Measurements from ENCODE around the gene DNAAF6. TPM values are rescaled to one million over a fixed set of nuclear protein-coding genes. Genes with fewer than 3 reads are reported as not detected.
A peak's percentile ranks its signal among the peaks of the same experiment; 100 is the strongest.
"Not testable (repeated sequence)": the region's sequence is repeated elsewhere in the genome, so short reads cannot be mapped to it uniquely, and the experiment has no call there.

Gene DNAAF6
- polyA plus RNA-seq (2011; rRNA removed) (not detected in 2 replicates), polyA minus RNA-seq (2011; rRNA and poly(A)+ RNA removed) (not detected in 2 replicates)

DNA sequence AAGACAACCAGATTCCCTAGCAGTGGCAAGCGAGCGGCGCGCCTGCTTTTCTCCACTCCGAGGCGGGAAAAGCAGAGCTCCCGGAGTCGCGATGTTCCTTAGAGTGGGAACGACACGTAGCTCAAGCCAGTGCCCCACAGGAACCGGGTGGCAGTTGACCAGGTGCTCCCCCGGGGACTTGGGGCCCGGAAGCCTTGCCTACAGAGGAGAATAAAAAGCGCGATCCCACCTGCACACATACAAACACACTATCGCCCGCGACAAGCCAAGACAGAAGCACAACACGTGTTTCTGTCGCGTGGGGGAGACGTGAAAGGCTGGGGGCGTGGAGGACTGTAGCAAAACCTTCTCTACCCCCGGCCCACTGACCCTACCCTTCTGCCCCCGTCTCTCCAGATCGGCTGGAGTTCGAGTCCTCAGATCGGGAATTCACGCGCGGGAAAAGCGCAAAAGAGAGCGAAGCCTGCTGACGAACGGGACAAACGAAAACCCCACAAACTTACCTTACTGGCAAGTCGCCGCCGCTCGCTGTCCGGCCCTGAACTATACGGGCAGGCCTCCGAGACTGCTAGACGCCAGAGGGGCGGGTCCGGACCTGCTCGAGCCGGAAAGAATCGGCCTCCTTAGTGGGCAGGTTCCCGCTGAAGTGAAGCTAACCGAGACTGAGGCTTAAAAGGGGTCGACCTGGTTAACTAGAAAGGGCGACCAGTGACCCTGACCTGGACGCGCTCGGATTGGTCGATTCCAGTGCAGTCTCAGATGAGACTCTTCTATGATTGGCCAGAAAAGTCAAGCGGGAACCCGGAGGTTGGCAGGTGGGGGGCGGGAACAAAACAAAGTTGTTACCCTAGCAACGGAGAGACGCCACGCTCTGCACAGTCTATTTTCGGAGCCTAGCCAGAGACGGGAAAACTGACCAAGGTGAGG, at the start of gene DNAAF6, which contains the start of gene NUP62CL:
Gene DNAAF6 (plus strand): TSS at position 842 of the 927 bp plus-strand sequence. CDS start 6,265 bp downstream, outside the sequence.
Gene NUP62CL (minus strand): TSS at position 664 of the 927 bp plus-strand sequence. CDS start 31,287 bp downstream, outside the sequence.
- Histone ChIP-seq H3K27me3 (ENCODE audit: control insufficient read depth, insufficient read depth, low read length) (no peaks in the 10 kb centered on the region), H3K4me3 (ENCODE audit: low read depth, low read length) (peak within 1 kb of the TSS; percentile 27), H3K36me3 (ENCODE audit: control insufficient read depth, insufficient read depth, low read length) (no peaks in the 10 kb centered on the region)
- no peak for DNase-seq (ENCODE audit: low read depth)
- TF ChIP-seq CTCF (IDR thresholded peaks at IDR 0.05; ENCODE audit: insufficient read depth, low read depth, low read length): no peak
- CTCF ChIA-PET: no interaction called here
- POLR2A ChIA-PET: no interaction called here

DNA sequence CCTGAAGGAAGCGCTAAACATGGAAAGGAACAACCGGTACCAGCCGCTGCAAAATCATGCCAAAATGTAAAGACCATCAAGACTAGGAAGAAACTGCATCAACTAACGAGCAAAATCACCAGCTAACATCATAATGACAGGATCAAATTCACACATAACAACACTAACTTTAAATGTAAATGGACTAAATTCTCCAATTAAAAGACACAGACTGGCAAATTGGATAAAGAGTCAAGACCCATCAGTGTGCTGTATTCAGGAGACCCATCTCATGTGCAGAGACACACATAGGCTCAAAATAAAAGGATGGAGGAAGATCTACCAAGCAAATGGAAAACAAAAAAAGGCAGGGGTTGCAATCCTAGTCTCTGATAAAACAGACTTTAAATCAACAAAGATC, 48.8 kb upstream of the DNAAF6 start:
- CTCF ChIA-PET; H3K36me3 ChIP-seq (ENCODE audit: control insufficient read depth, insufficient read depth, low read length); DNase-seq (ENCODE audit: low read depth); H3K4me3 ChIP-seq (ENCODE audit: low read depth, low read length); POLR2A ChIA-PET; H3K27me3 ChIP-seq (ENCODE audit: control insufficient read depth, insufficient read depth, low read length): not testable (repeated sequence)

DNA sequence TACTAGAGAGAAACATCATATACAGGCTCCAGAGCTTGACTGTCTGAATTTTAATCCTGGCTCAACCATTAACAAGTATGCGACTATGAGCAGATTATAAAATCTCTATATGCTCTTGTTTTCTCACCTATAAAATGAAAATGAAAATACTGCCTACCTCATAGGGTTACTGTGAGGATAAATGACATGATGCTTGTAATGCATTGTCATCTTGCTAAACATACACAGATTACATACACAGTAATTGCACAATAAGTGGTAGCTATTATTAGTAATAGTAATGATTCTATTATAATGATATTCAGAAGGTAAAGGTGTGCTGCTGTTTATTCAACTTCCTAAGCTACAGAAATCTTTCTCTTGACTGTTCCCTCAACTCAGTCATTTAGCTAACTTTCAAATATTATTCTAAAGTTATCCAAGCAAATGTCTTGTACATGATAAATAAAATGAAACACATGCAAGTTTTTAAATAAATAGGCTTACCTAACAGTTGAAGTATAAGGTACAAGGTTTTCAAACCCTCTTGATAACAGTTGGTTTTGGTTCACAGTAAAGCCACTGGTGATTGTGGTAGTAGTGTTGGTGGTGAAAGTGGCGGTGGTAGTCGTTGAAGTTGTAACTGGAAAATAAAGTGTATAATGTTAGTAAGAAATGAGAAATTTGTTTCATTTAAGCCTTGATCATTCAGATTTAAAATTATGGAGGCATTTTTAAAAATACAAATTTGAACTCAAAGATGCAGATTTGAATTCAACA, 39.1 kb upstream of the DNAAF6 start:
- no peak overlapping the region for H3K4me3 ChIP-seq (ENCODE audit: low read depth, low read length)
- no peaks in the 10 kb centered on the region for H3K27me3 ChIP-seq (ENCODE audit: control insufficient read depth, insufficient read depth, low read length)
- no peak for DNase-seq (ENCODE audit: low read depth)
- no peak for TF ChIP-seq CTCF (IDR thresholded peaks at IDR 0.05; ENCODE audit: insufficient read depth, low read depth, low read length)
- ChIA-PET POLR2A (no interaction called here), CTCF (no interaction called here)
- H3K36me3 ChIP-seq (ENCODE audit: control insufficient read depth, insufficient read depth, low read length): no peaks in the 10 kb centered on the region

DNA sequence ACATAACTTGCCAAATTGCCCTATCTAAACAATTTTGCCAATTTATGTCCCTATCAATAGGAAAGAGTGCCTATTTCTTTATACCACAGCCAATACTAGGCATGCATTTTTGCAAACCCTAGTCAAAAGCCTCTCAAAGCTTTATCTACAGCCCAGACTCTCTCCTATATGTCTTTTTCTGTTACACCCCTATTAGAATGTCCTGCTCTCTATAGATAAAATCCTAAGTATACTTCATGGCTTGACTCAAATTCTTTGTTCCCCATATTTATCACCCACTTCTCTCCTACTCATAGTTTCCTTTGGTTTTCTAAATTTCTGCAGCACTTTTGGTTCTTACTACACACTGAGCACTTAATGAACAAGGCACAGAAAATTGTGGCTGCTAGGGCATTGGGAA, 38.2 kb upstream of the DNAAF6 start:
- H3K36me3 ChIP-seq (ENCODE audit: control insufficient read depth, insufficient read depth, low read length): no peaks in the 10 kb centered on the region
- DNase-seq (ENCODE audit: low read depth): no peak
- ChIA-PET CTCF (no interaction called here), POLR2A (no interaction called here)
- H3K27me3 ChIP-seq (ENCODE audit: control insufficient read depth, insufficient read depth, low read length): no peaks in the 10 kb centered on the region
- TF ChIP-seq CTCF (IDR thresholded peaks at IDR 0.05; ENCODE audit: insufficient read depth, low read depth, low read length): no peak
- H3K4me3 ChIP-seq (ENCODE audit: low read depth, low read length): no peak overlapping the region

- Histone ChIP-seq H3K4me3 (ENCODE audit: low read depth, low read length) (no peak overlapping the region), H3K27me3 (ENCODE audit: control insufficient read depth, insufficient read depth, low read length) (no peaks in the 10 kb centered on the region), H3K36me3 (ENCODE audit: control insufficient read depth, insufficient read depth, low read length) (no peaks in the 10 kb centered on the region)
- CTCF ChIA-PET: no interaction called here
- no peak for TF ChIP-seq CTCF (IDR thresholded peaks at IDR 0.05; ENCODE audit: insufficient read depth, low read depth, low read length)
- POLR2A ChIA-PET: no interaction called here
- no peak for DNase-seq (ENCODE audit: low read depth)
Measured at GRCh38 chrX:107168712-107169111, 37.7 kb upstream of the DNAAF6 start.
